Ovary (tissue), 9 donors: ENCODE measurements around the gene FAM216B. TPM values are rescaled to one million over a fixed set of nuclear protein-coding genes. Genes with fewer than 3 reads are reported as not detected.

ENCODE experiments used
- DNase-seq, 5 donors: peaks; one replicate each; pipeline ENCODE4 v3.0.0-alpha.2; 2019 to 2020
- H3K27ac ChIP-seq, 2 donors: fragments of 200-600 bp; one replicate each; pipeline versions ENCODE4 v1.5.1 to v1.8.0; 2019 to 2022
- H3K27me3 ChIP-seq: fragments of 200-600 bp; one replicate; pipeline ENCODE4 v1.8.0; 2022
- H3K36me3 ChIP-seq: fragments of 200-600 bp; sonication (generic); one replicate; pipeline ENCODE4 v1.5.1; 2019
- H3K4me1 ChIP-seq: one replicate; pipeline ENCODE4 v1.8.1; 2013; ENCODE audit warnings: mild to moderate bottlenecking, moderate library complexity; ENCODE audit not compliant: insufficient read depth
- H3K4me3 ChIP-seq: fragments of 200-600 bp; sonication (generic); one replicate; pipeline ENCODE4 v1.5.1; 2017
- H3K9me3 ChIP-seq, 2 donors: fragments of 200-600 bp in 1 of 2; sonication (generic) in 1 of 2; one replicate each; pipeline versions ENCODE4 v1.5.1 to v1.8.1; 2013 to 2019; ENCODE audit warnings: mild to moderate bottlenecking in 1 of 2, moderate library complexity in 1 of 2
- EP300 ChIP-seq: sonication (generic); formaldehyde crosslinking; IDR thresholded peaks from one replicate; pipeline ENCODE4 v1.6.1; 2017; ENCODE audit warnings: antibody characterized with exemption
- POLR2A ChIP-seq: fragments of 450-650 bp; IDR thresholded peaks from one replicate; pipeline ENCODE4 v1.6.1; 2017; ENCODE audit warnings: antibody characterized with exemption, mild to moderate bottlenecking, moderate library complexity
- WGBS, 3 donors: extraction: QIAGEN DNeasy Blood & Tissue Kit in 1 of 3; methylation state at CpG; one replicate each; pipeline versions ENCODE4 v1.1.5 to v1.1.7; 2013 to 2017; 5-methylcytosine and 5-hydroxymethylcytosine counted together
- intact Hi-C, 4 donors: fragments of 100-400 bp; cut with DNase I; formaldehyde crosslinking; loops; one replicate each; pipeline versions ENCODE4 v1.11.0 to v1.15.1; 2022 to 2023
- polyA plus RNA-seq, 2 donors: library from polyadenylated mRNA; stranded (reverse); fragments of 200-250 nt in 1 of 2; fragments of 350-450 nt in 1 of 2; fragmentation: Illumina TruSeq in 1 of 2; extraction: RNeasy Lipid Tissue Mini Kit (QIAGEN cat#74804) in 1 of 2; gene quantifications; one replicate each; pipeline ENCODE4 v1.2.3, GENCODE V29; 2013 to 2014
- total RNA-seq, 7 donors: library from RNA; depleted of rRNA in 2 of 7; stranded (reverse); fragments of >200 nt in 2 of 7; fragmentation: NEBNext Ultra II Directional in 3 of 7; extraction: Animal tissue kit (Norgen Biotek cat#: 25700) in 3 of 7; gene quantifications; one replicate each; pipeline versions ENCODE4 v1.1.0 to v1.2.4, GENCODE V29; 2016 to 2023
- TF ChIP-seq, protein P1 (sequence below), 3 donors: fragments of 450-650 bp in 2 of 3; fragments of 200-600 bp in 1 of 3; IDR thresholded peaks; one replicate each; pipeline versions ENCODE4 v1.5.1 to v1.8.0; 2016 to 2022; ENCODE audit warnings: antibody characterized with exemption in 3 of 3, mild to moderate bottlenecking in 1 of 3
- donor health status: DM: no; HTN: no; CAD: no; lungs with moderate emphysema.
- donor health status: DM: no; HTN: no; CAD: no.
- donor health status: Bipolar disorder and iron deficiency.
- donor health status: DM: yes; HTN: yes; CAD: no.
- donor health status: DM: no; HTN: no; CAD: no.
- donor health status: DM: yes; HTN: yes; CAD: no.

FAM216B gene
- total and polyA plus RNA-seq, 9 donors, result 0.01 to 32.6 (median 0.79) TPM; not detected in 1

DNA sequence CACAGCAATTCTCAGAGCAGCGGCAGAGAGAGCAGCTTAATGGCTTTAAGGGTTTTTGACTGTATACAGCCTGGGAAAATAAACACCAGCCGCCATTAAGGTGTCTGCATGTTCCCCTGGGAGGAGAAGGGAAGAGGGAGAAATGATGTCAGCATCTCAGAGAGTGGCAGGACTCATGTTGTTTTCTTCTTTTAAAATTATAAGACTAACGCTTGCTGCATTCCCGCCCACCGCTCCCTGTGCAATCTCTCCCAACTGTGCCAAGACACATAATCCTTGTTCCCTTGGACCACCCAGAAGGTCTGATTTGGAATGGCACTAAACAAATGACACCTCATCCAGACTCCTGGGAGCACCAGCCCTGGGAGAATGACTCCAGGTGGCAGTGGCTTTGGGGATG, 27.7 kb upstream of the FAM216B start:
- TF ChIP-seq POLR2A (no peak), EP300 (no peak)
- TF ChIP-seq, protein P1, sequence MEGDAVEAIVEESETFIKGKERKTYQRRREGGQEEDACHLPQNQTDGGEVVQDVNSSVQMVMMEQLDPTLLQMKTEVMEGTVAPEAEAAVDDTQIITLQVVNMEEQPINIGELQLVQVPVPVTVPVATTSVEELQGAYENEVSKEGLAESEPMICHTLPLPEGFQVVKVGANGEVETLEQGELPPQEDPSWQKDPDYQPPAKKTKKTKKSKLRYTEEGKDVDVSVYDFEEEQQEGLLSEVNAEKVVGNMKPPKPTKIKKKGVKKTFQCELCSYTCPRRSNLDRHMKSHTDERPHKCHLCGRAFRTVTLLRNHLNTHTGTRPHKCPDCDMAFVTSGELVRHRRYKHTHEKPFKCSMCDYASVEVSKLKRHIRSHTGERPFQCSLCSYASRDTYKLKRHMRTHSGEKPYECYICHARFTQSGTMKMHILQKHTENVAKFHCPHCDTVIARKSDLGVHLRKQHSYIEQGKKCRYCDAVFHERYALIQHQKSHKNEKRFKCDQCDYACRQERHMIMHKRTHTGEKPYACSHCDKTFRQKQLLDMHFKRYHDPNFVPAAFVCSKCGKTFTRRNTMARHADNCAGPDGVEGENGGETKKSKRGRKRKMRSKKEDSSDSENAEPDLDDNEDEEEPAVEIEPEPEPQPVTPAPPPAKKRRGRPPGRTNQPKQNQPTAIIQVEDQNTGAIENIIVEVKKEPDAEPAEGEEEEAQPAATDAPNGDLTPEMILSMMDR (IDR thresholded peaks at IDR 0.05), result no peak
- 16 to 29% (median 26%) methylated on average over 5 of the region's 5 CpGs for WGBS, 3 donors
- H3K4me1 ChIP-seq, result peaks cover 11% of the 10 kb centered on the region
- intact Hi-C loops, result no loop called here
- H3K27me3 ChIP-seq, result no peaks in the 10 kb centered on the region
- H3K9me3 ChIP-seq, result no peaks in the 10 kb centered on the region
- no peak overlapping the region for H3K4me3 ChIP-seq
- DNase-seq, result no peak
- no peaks in the 10 kb centered on the region for H3K36me3 ChIP-seq
- H3K27ac ChIP-seq, result no peak overlapping the region

DNA sequence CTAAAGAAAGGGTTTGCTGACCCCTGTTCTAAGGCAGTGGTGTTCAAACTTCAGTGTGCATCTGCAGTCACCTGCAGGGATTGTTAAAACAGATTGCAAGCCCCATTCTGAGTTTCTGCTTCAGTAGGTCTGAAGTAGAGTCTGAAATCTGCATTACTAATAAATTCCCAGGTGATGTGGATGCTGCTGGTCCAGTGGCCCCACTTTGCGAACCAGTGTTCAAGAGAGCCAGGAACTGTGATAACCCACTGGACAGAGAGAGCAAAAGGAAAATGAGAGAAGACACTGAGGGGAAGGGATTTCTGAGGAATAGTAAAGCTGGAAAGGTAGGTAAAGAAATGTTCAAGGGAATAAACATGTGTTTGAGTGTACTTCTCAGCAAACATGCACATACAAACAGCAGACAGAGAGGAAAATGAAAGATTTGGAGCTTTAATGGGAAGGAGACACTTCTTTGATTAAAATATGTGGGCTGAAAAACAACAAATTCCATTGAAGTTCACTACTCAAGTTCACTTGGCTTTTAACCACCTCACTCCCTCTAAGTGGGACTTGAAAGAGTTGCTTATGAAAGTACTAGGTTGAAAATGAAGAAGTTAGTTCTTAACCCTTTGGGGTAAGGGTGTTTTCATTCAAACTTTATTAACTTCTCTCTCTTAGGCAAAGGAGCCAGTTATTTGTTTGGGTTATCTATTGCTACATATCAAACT, 26.4 kb upstream of the FAM216B start:
- no peak for TF ChIP-seq POLR2A
- TF ChIP-seq EP300, result no peak
- TF ChIP-seq, protein P1 (IDR thresholded peaks at IDR 0.05), result no peak
- Histone ChIP-seq H3K27ac (no peak overlapping the region), H3K27me3 (no peaks in the 10 kb centered on the region), H3K36me3 (no peaks in the 10 kb centered on the region), H3K4me3 (no peak overlapping the region), H3K4me1 (peaks cover 11% of the 10 kb centered on the region), H3K9me3 (no peaks in the 10 kb centered on the region)
- 23 to 41% (median 28%) methylated on average over 1 of the region's 1 CpG for WGBS, 3 donors
- DNase-seq, result no peak
- intact Hi-C loops, result no loop called here

DNA sequence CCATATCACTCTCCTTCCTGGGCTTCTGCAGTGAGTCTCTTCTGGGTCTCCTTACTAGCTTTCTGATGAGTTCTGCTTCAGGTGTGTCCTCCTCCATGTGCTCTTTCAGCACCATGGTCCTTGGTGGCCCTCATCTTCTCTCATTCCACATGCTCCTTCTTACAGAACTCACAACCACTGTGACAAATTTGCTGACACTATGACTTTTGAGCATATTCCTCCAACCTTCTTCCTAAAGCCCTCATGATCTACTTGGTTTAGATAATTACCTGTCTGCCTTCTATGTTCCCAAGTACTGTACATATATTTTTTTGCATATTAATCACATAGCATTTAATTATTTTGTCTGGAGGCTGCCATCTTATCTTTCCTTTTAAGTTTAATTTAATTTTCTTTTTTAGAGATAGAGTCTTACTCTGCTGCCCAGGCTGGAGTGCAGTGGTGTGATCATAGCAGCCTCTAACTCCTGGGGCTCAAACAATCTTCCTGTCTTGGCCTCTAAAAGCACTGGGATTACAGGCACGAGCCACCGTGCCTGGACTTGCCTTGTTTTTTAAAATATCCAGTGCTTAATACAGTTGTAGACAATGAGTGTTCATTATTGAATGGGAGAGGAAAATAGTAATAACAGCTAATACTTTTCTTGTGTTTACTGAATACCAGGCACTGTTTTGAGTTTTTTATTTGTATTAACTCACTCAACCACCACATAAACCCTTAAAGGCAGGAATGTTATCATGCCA, 23.5 kb upstream of the FAM216B start:
- no peak for TF ChIP-seq EP300
- no peak for TF ChIP-seq POLR2A
- TF ChIP-seq, protein P1 (IDR thresholded peaks at IDR 0.05), result no peak
- Histone ChIP-seq H3K36me3 (no peaks in the 10 kb centered on the region), H3K27ac (no peak overlapping the region), H3K4me3 (no peak overlapping the region), H3K4me1 (peaks cover 8% of the 10 kb centered on the region), H3K27me3 (no peaks in the 10 kb centered on the region), H3K9me3 (no peaks in the 10 kb centered on the region)
- no peak for DNase-seq
- WGBS, 3 donors, result 70 to 92% (median 82%) methylated on average over 2 of the region's 2 CpGs
- intact Hi-C loops, result no loop called here

DNA sequence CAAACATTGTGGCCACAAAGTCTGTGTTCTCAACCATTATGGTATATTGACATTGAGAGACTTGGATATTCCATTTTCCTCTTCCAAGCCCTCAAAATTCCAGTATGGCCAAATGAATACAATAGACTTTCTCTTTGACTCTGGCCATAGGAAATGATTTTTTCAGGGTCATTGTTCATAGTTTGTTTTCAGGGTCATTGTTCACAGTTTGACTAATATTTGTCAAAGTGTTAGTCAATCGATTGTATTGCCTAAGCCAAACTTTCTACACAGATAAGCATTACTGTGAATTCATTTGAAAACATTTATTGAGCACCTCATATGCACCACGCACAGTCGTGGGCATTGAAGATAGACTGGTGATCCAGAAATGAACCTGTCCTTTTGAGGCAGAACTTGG, 22.9 kb upstream of the FAM216B start:
- intact Hi-C loops, result no loop called here
- TF ChIP-seq EP300 (no peak), POLR2A (no peak)
- TF ChIP-seq, protein P1 (IDR thresholded peaks at IDR 0.05), result no peak
- Histone ChIP-seq H3K27me3 (no peaks in the 10 kb centered on the region), H3K4me1 (peaks cover 8% of the 10 kb centered on the region), H3K27ac (no peak overlapping the region), H3K36me3 (no peaks in the 10 kb centered on the region), H3K9me3 (no peaks in the 10 kb centered on the region), H3K4me3 (no peak overlapping the region)
- DNase-seq, result no peak
- 92 to 97% (median 94%) methylated on average over 3 of the region's 3 CpGs for WGBS, 3 donors
